ENCODE results near the gene PADI1.

DNA sequence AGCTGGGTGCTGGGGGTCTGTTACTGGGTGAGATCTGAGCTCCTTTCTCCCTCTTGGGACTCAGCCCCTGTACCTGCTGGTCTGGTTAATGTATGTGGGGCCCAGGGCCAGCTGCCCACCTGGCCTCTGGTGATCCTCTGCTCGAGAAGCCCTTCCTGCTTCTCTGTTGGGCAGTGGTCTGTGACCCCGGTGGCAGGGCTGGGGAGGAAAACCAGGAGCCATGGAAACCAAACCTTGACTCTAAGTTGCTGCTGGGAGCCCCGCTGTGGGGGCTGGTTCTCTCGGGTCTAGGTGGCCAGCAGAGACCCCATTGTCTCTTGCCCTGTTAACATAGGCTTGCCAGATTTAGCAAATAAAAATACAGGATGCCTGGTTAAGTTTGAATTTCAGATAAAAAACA lies 1.3 kb downstream of the PADI1 start:
- TF ChIP-seq, protein P1, sequence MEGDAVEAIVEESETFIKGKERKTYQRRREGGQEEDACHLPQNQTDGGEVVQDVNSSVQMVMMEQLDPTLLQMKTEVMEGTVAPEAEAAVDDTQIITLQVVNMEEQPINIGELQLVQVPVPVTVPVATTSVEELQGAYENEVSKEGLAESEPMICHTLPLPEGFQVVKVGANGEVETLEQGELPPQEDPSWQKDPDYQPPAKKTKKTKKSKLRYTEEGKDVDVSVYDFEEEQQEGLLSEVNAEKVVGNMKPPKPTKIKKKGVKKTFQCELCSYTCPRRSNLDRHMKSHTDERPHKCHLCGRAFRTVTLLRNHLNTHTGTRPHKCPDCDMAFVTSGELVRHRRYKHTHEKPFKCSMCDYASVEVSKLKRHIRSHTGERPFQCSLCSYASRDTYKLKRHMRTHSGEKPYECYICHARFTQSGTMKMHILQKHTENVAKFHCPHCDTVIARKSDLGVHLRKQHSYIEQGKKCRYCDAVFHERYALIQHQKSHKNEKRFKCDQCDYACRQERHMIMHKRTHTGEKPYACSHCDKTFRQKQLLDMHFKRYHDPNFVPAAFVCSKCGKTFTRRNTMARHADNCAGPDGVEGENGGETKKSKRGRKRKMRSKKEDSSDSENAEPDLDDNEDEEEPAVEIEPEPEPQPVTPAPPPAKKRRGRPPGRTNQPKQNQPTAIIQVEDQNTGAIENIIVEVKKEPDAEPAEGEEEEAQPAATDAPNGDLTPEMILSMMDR (conservative IDR thresholded peaks at IDR 0.05; ENCODE audit: low read length): no peak
- TF ChIP-seq EZH2phosphoT487 (IDR thresholded peaks at IDR 0.05; ENCODE audit: borderline replicate concordance, low read depth, low read length): no peak
